ENCODE measurements around the gene ABTB2. TPM values are rescaled to one million over a fixed set of nuclear protein-coding genes. Genes with fewer than 3 reads are reported as not detected.

The ABTB2 gene
- total and polyA plus RNA-seq, 7 donors: 1.3 to 12.9 (median 2.5) TPM

DNA sequence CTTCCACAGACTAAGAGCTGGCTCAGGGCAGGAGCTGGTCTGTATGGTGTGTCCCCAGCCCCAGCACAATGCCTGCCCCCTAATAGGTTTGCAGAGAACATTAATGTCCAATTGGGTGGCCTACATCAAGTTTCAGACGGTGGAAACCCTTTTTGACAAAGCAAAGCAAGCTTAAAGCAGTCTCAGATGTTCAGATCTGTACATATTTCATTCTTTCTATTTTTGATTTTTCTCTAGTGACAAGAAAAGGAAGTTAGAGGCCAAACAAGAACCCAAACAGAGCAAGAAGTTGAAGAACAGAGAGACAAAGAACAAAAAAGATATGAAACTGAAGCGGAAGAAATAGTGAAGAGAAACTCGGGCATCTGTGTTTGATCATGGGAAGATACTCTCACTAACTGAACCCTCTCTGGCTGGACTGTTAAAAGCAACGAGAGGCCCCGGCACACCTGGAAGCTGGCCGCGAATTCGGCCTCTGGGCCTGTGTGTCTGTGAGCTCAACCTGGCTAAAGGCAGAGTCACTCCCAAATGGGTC lies 211.9 kb downstream of the ABTB2 start:
- no peak for TF ChIP-seq POLR2A (IDR thresholded peaks at IDR 0.05)
- no peak for TF ChIP-seq CTCF (IDR thresholded peaks at IDR 0.05)
- TF ChIP-seq EP300 (IDR thresholded peaks at IDR 0.05): no peak
- TF ChIP-seq POLR2AphosphoS5 (IDR thresholded peaks at IDR 0.05): no peak
- no peak for DNase-seq
- Histone ChIP-seq H3K9me3 (no peaks in the 10 kb centered on the region), H3K36me3 (peaks cover 44 to 100% (median 62%) of the 10 kb centered on the region in 4 donors), H3K4me1 (no peaks in the 10 kb centered on the region), H3K27me3 (no peaks in the 10 kb centered on the region), H3K4me3 (no peak overlapping the region), H3K27ac (no peak overlapping the region)
- WGBS, 2 donors: 77 to 88% methylated on average over 8 of the region's 8 CpGs
- intact Hi-C loops (cut with DNase I): no loop called here

GRCh38 chr11:34145073-34145472 lies 212.7 kb downstream of the ABTB2 start:
- no peak overlapping the region for H3K27ac ChIP-seq
- H3K4me1 ChIP-seq: no peaks in the 10 kb centered on the region
- no peak for DNase-seq
- intact Hi-C loops (cut with DNase I): no loop called here
- 84 to 88% methylated on average over 5 of the region's 5 CpGs for WGBS, 2 donors
- TF ChIP-seq POLR2AphosphoS5 (IDR thresholded peaks at IDR 0.05): no peak
- H3K36me3 ChIP-seq: peaks cover 47 to 100% (median 70%) of the 10 kb centered on the region in 4 donors
- no peak overlapping the region for H3K4me3 ChIP-seq
- no peaks in the 10 kb centered on the region for H3K27me3 ChIP-seq
- no peaks in the 10 kb centered on the region for H3K9me3 ChIP-seq

DNA sequence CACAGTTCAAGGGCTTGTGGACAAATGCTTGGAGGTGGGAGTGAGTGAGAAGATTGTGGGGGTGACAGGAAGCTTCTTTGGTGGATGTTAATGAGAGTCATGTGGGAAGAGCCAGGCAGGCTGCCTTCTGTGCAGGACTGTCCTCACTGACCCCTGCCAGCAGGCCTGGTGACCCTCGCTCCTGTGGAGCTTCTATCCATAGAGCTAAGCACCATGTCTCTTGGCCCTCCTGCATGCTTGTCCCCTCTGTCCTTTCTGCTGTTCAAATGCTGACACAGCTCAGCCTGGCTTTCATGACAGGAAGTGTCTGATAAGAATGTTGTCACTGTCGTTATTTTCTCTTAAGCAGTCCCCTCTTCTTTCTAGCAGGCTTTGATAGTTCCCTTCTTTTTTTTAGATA lies 214.8 kb downstream of the ABTB2 start:
- H3K4me1 ChIP-seq: no peaks in the 10 kb centered on the region
- intact Hi-C loops (cut with DNase I): no loop called here
- WGBS, 2 donors: 85 to 90% methylated on average over 2 of the region's 2 CpGs
- DNase-seq: no peak
- no peak overlapping the region for H3K4me3 ChIP-seq
- TF ChIP-seq POLR2AphosphoS5 (IDR thresholded peaks at IDR 0.05) (no peak), EP300 (IDR thresholded peaks at IDR 0.05) (no peak), CTCF (IDR thresholded peaks at IDR 0.05) (no peak), POLR2A (IDR thresholded peaks at IDR 0.05) (no peak)
- no peaks in the 10 kb centered on the region for H3K27me3 ChIP-seq
- no peak overlapping the region for H3K27ac ChIP-seq
- no peaks in the 10 kb centered on the region for H3K9me3 ChIP-seq
- peaks cover 55 to 100% (median 83%) of the 10 kb centered on the region in 4 donors for H3K36me3 ChIP-seq

DNA sequence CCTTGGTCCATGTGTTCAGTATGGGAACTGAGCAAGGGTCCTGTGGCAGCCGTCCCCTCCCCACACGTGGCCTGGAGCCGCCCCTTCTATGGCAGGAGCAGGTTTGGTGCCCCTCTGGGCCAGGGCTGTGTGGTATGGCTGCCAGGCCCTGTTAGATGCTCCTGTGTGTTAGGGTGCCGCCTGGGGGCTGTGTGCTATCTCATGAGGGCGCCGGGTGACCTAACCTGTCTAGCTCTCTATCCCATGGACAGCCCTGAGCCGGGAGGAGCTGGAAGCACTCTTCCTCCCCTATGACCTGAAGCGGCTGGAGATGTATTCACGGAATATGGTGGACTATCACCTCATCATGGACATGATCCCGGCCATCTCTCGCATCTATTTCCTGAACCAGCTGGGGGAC lies 217.7 kb downstream of the ABTB2 start:
- DNase-seq: no peak
- no peak overlapping the region for H3K27ac ChIP-seq
- H3K4me3 ChIP-seq: no peak overlapping the region
- intact Hi-C loops (cut with DNase I): no loop called here
- TF ChIP-seq POLR2A (IDR thresholded peaks at IDR 0.05) (no peak), POLR2AphosphoS5 (IDR thresholded peaks at IDR 0.05) (no peak), EP300 (IDR thresholded peaks at IDR 0.05) (no peak), CTCF (IDR thresholded peaks at IDR 0.05) (no peak)
- H3K4me1 ChIP-seq: no peaks in the 10 kb centered on the region
- H3K27me3 ChIP-seq: no peaks in the 10 kb centered on the region
- peaks cover 46 to 100% (median 83%) of the 10 kb centered on the region in 4 donors for H3K36me3 ChIP-seq
- H3K9me3 ChIP-seq: no peaks in the 10 kb centered on the region
- 97% methylated on average over 11 of the region's 11 CpGs for WGBS, 2 donors

DNA sequence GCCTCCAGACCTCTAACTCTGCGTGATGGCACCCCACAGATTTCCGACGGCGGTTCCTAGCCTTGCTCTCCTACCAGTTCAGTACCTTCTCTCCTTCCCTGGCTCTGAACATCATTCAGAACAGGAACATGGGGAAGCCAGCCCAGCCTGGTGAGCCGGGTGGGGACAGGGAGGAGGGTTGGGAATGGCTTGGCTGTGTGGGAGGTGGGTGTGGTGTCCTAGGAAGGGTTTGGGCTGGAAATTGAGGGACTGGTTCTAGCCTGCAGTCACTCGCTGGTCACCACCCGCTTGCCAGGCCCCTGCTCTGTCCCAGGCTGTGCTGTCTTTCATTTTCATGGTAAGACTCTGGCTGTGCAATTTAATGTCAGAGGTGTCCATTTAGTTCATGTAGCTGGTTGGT lies 218.5 kb downstream of the ABTB2 start:
- Histone ChIP-seq H3K36me3 (peaks cover 45 to 100% (median 84%) of the 10 kb centered on the region in 4 donors), H3K4me3 (no peak overlapping the region), H3K27ac (no peak overlapping the region), H3K9me3 (no peaks in the 10 kb centered on the region), H3K27me3 (no peaks in the 10 kb centered on the region), H3K4me1 (no peaks in the 10 kb centered on the region)
- intact Hi-C loops (cut with DNase I): no loop called here
- 88 to 95% methylated on average over 7 of the region's 7 CpGs for WGBS, 2 donors
- no peak for DNase-seq
- TF ChIP-seq POLR2A (IDR thresholded peaks at IDR 0.05) (no peak), POLR2AphosphoS5 (IDR thresholded peaks at IDR 0.05) (no peak), EP300 (IDR thresholded peaks at IDR 0.05) (no peak), CTCF (IDR thresholded peaks at IDR 0.05) (no peak)
